Gastroesophageal sphincter (tissue), 4 donors: Measurements from ENCODE around the gene TFAP2E. TPM values are rescaled to one million over a fixed set of nuclear protein-coding genes. Genes with fewer than 3 reads are reported as not detected.

Source experiments
- ATAC-seq: fragments of 150-250 bp; one replicate; pipeline ENCODE4 v1.9.1; 2016; ENCODE audit warnings: mild to moderate bottlenecking, moderate library complexity
- H3K27ac ChIP-seq, 4 donors: fragments of 200-600 bp; sonication (generic) in 3 of 4; 1 replicate in 3 of 4; 2 replicates in 1 of 4; pipeline ENCODE4 v1.5.1; 2016 to 2019
- H3K27me3 ChIP-seq: fragments of 200-600 bp; sonication (generic); one replicate; pipeline ENCODE4 v1.5.1; 2019
- H3K36me3 ChIP-seq, 2 donors: fragments of 200-600 bp; sonication (generic); one replicate each; pipeline ENCODE4 v1.5.1; 2019; ENCODE audit warnings: control low read depth in 1 of 2
- H3K4me1 ChIP-seq, 3 donors: fragments of 200-600 bp; sonication (generic); 1 replicate in 2 of 3; 2 replicates in 1 of 3; pipeline ENCODE4 v1.5.1; 2016 to 2019; ENCODE audit warnings: control low read depth in 2 of 3
- H3K4me3 ChIP-seq, 2 donors: fragments of 200-600 bp; sonication (generic); one replicate each; pipeline ENCODE4 v1.5.1; 2019; ENCODE audit warnings: mild to moderate bottlenecking in 1 of 2, moderate library complexity in 1 of 2
- H3K9me3 ChIP-seq, 3 donors: fragments of 200-600 bp; sonication (generic); one replicate each; pipeline ENCODE4 v1.5.1; 2017 to 2019; ENCODE audit warnings: control low read depth in 2 of 3
- CTCF ChIP-seq, 4 experiments: fragments of 200-600 bp in 2 of 4; fragments of 450-650 bp in 2 of 4; sonication (generic) in 1 of 4; IDR thresholded peaks; one replicate each; pipeline ENCODE4 v1.5.1; 2017 to 2019; ENCODE audit warnings: antibody characterized with exemption in 4 of 4, mild to moderate bottlenecking in 2 of 4, moderate library complexity in 2 of 4
- EP300 ChIP-seq: sonication (generic); formaldehyde crosslinking; IDR thresholded peaks from one replicate; pipeline ENCODE4 v1.6.1; 2017; ENCODE audit warnings: antibody characterized with exemption, mild to moderate bottlenecking
- POLR2A ChIP-seq, 2 donors: fragments of 450-650 bp; IDR thresholded peaks; one replicate each; pipeline ENCODE4 v1.6.1; 2017; ENCODE audit warnings: antibody characterized with exemption in 2 of 2, mild to moderate bottlenecking in 2 of 2, moderate library complexity in 1 of 2
- POLR2AphosphoS5 ChIP-seq: sonication (generic); formaldehyde crosslinking; IDR thresholded peaks from one replicate; pipeline ENCODE4 v1.6.1; 2017; ENCODE audit warnings: antibody characterized with exemption
- WGBS, 2 donors: methylation state at CpG; one replicate each; pipeline ENCODE4 v1.1.5; 2018; ENCODE audit warnings: low coverage in 1 of 2; 5-methylcytosine and 5-hydroxymethylcytosine counted together
- total RNA-seq, 4 donors: library from RNA; depleted of rRNA; stranded (reverse); fragments of >200 nt; gene quantifications; one replicate each; pipeline ENCODE4 v1.1.0, GENCODE V29; 2016

The TFAP2E gene
- total RNA-seq, result under 1 TPM in 1 of 4 donors, not detected in 3; 0.27 TPM

GRCh38 chr1:35573198-35574124 is at the start of gene TFAP2E:
Gene TFAP2E (plus strand): TSS chr1:35573314. CDS start chr1:35573578, 264 bp downstream.
- Histone ChIP-seq H3K4me1 (peaks cover 0 to 42% (median 18%) of the 10 kb centered on the region in 3 donors), H3K4me3 (peak within 1 kb of the TSS in 1 of 2 donors; percentile 48), H3K27ac (no peak within 1 kb of the TSS), H3K36me3 (no peaks in the 10 kb centered on the region), H3K9me3 (no peaks in the 10 kb centered on the region), H3K27me3 (peaks cover 94% of the 10 kb centered on the region)
- no peak for TF ChIP-seq EP300
- no peak for TF ChIP-seq POLR2AphosphoS5
- TF ChIP-seq POLR2A (IDR thresholded peaks at IDR 0.05), result no peak
- TF ChIP-seq CTCF (IDR thresholded peaks at IDR 0.05), result no peak
- peak; percentile 26 for ATAC-seq
- WGBS, 2 donors, result no CpG with 5 or more reads among the region's 95 CpGs

- H3K4me1 ChIP-seq, result no peaks in the 10 kb centered on the region
- H3K9me3 ChIP-seq, result no peaks in the 10 kb centered on the region
- 85% methylated on average over 2 of the region's 2 CpGs for WGBS, 2 donors
- H3K36me3 ChIP-seq, result no peaks in the 10 kb centered on the region
- H3K4me3 ChIP-seq, result no peak overlapping the region
- no peaks in the 10 kb centered on the region for H3K27me3 ChIP-seq
- no peak for ATAC-seq
- H3K27ac ChIP-seq, result no peak overlapping the region
- no peak for TF ChIP-seq EP300
- TF ChIP-seq POLR2AphosphoS5, result no peak
- no peak for TF ChIP-seq CTCF (IDR thresholded peaks at IDR 0.05)
- no peak for TF ChIP-seq POLR2A (IDR thresholded peaks at IDR 0.05)
Measured at GRCh38 chr1:35524106-35524505, 49.0 kb upstream of the TFAP2E start.

GRCh38 chr1:35530168-35530567 is 42.9 kb upstream of the TFAP2E start:
- TF ChIP-seq POLR2A (IDR thresholded peaks at IDR 0.05) (no peak), POLR2AphosphoS5 (no peak), CTCF (IDR thresholded peaks at IDR 0.05) (no peak), EP300 (no peak)
- Histone ChIP-seq H3K4me3 (no peak overlapping the region), H3K4me1 (peaks cover 10 to 27% (median 10%) of the 10 kb centered on the region in 3 donors), H3K36me3 (peaks cover 0 to 12% of the 10 kb centered on the region in 2 donors), H3K9me3 (no peaks in the 10 kb centered on the region), H3K27me3 (no peaks in the 10 kb centered on the region), H3K27ac (no peak overlapping the region)
- no peak for ATAC-seq
- 75 to 78% methylated on average over 5 of the region's 5 CpGs for WGBS, 2 donors

- TF ChIP-seq CTCF (IDR thresholded peaks at IDR 0.05) (no peak), EP300 (no peak)
- Histone ChIP-seq H3K9me3 (no peaks in the 10 kb centered on the region), H3K36me3 (peaks cover 0 to 12% of the 10 kb centered on the region in 2 donors), H3K4me3 (no peak overlapping the region), H3K4me1 (peaks cover 10 to 27% (median 10%) of the 10 kb centered on the region in 3 donors), H3K27me3 (no peaks in the 10 kb centered on the region), H3K27ac (no peak overlapping the region)
- 86% methylated on average over 2 of the region's 2 CpGs; no CpG with 5 or more reads in 1 of the 2 donors for WGBS, 2 donors
- ATAC-seq, result no peak
Measured at GRCh38 chr1:35530946-35531345, 42.2 kb upstream of the TFAP2E start.

- Histone ChIP-seq H3K27ac (no peak overlapping the region), H3K4me3 (no peak overlapping the region), H3K36me3 (peaks cover 0 to 12% of the 10 kb centered on the region in 2 donors), H3K9me3 (no peaks in the 10 kb centered on the region), H3K27me3 (no peaks in the 10 kb centered on the region), H3K4me1 (peaks cover 10 to 27% (median 11%) of the 10 kb centered on the region in 3 donors)
- WGBS, 2 donors, result 20 to 86% methylated on average over 1 to 2 of the region's 6 CpGs
- ATAC-seq, result no peak
- no peak for TF ChIP-seq POLR2AphosphoS5
- no peak for TF ChIP-seq POLR2A (IDR thresholded peaks at IDR 0.05)
- TF ChIP-seq EP300, result no peak
- no peak for TF ChIP-seq CTCF (IDR thresholded peaks at IDR 0.05)
Measured at GRCh38 chr1:35531368-35531767, 41.7 kb upstream of the TFAP2E start.
